ENCODE measurements around the gene TPCN1.

The TPCN1 gene

GRCh38 chr12:113244478-113244958 lies 23.3 kb downstream of the TPCN1 start:
- Mint-ChIP-seq H3K27me3 (no peaks in the 10 kb centered on the region), H3K4me1 (ENCODE audit: low read depth in 2 of 2) (no peaks in the 10 kb centered on the region), H3K27ac (peak overlapping the region in 1 of 2 donors; percentile 38), H3K4me3 (no peak overlapping the region), H3K9me3 (no peaks in the 10 kb centered on the region), H3K36me3 (ENCODE audit: insufficient read depth) (peaks cover 8% of the 10 kb centered on the region)
- DNase-seq = no peak
- no peak for ATAC-seq (replicated peaks)

DNA sequence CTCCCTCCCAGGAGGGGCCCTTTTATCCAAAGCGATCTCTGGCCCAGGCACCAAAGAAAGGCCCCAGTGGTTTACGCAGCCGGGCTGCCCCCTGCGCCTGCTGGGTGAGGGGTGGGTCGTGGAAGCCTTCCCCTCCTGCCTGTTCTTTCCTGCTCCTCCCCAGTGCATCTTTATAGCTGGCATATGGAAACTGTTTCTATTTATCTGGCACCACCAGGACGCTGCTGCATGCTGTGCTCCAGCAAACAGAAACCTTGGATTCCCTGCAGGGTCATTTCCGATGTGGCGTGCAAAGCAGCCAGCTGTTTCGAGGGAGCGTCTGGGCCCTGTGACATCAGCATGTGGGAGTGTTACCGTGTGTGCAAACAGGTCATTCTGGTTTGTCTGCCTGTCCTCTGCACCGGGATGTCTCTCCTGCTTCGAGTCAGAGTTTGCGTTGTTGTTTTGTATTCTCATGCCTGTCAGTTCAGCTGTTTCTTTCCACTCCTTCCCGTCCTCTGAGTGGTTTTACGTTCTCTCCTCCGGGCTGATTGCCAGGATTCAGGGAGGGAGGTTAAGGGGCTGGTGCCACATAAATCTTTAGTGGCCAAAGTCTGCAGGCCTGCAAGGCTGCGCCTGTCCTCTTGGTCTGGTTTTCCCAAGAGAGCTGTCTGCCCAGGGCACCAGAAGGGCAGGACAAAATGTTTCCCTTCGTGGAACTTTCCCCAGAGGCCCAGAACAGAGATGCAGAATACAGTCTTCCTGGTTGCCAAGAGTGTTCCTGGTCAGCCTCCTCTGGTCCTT lies 24.6 kb downstream of the TPCN1 start:
- ATAC-seq (replicated peaks) = no peak
- Mint-ChIP-seq H3K27ac (no peak overlapping the region), H3K9me3 (no peaks in the 10 kb centered on the region), H3K4me1 (ENCODE audit: low read depth in 2 of 2) (no peaks in the 10 kb centered on the region), H3K4me3 (no peak overlapping the region), H3K27me3 (no peaks in the 10 kb centered on the region), H3K36me3 (ENCODE audit: insufficient read depth) (peaks cover 5% of the 10 kb centered on the region)
- no peak for DNase-seq

- Mint-ChIP-seq H3K27ac (no peak overlapping the region), H3K9me3 (no peaks in the 10 kb centered on the region), H3K4me3 (no peak overlapping the region), H3K4me1 (ENCODE audit: low read depth in 2 of 2) (no peaks in the 10 kb centered on the region), H3K27me3 (no peaks in the 10 kb centered on the region), H3K36me3 (ENCODE audit: insufficient read depth) (peaks cover 5% of the 10 kb centered on the region)
- ATAC-seq (replicated peaks) (no peak), DNase-seq (no peak)
These were observed 25.3 kb downstream of the TPCN1 start for GRCh38 chr12:113246478-113247122.

DNA sequence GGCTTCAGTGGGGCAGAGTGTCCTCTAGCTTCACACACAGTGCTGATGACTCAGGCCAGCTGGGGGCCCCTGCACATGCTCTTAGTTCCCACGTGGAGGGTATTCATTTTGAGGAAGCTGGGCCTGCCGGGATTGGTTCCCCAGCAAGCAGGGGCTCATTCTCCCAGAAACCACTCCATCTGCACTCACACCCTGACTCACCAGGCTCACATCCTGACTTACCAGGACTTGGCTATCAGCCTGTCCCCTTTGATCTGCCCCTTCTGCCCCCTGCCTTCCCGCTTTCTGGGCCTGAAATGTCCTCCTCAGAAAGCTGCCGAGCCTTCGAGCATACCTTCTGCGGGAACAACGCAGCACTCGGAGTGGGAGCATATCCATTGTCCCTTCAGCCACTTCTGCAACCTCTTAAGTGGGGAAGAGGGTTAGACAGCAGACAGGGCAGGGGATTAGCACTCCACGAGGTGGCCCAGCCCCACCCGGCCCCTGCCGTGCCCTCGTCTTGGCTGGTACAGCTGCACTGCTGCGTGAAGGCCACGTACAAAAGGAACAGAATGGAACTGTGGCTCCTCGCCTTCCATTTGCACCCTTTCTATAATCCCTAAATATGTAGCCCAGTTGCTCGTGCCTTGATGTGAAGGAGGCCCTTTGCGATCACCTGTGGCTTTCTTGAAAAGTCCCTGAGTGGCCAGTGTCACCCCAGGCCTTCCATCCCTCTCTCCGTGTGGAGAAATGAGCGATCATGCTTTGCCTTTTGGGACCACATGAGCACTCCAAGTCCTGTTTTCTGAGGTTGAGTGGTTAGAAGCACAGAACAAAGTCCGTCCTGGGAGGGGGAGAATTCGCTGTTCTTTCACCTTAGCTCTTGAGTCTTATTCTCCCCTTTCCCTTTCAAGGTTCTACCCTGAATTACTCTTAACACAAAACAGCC lies 26.1 kb downstream of the TPCN1 start:
- H3K27me3 Mint-ChIP-seq = no peaks in the 10 kb centered on the region
- peaks cover 5% of the 10 kb centered on the region for H3K36me3 Mint-ChIP-seq (ENCODE audit: insufficient read depth)
- ATAC-seq (replicated peaks) (no peak), DNase-seq (no peak)
- H3K27ac Mint-ChIP-seq = peak overlapping the region in 1 of 2 donors; percentile 59
- H3K9me3 Mint-ChIP-seq = no peaks in the 10 kb centered on the region
- H3K4me1 Mint-ChIP-seq (ENCODE audit: low read depth in 2 of 2) = no peaks in the 10 kb centered on the region
- H3K4me3 Mint-ChIP-seq = no peak overlapping the region

DNA sequence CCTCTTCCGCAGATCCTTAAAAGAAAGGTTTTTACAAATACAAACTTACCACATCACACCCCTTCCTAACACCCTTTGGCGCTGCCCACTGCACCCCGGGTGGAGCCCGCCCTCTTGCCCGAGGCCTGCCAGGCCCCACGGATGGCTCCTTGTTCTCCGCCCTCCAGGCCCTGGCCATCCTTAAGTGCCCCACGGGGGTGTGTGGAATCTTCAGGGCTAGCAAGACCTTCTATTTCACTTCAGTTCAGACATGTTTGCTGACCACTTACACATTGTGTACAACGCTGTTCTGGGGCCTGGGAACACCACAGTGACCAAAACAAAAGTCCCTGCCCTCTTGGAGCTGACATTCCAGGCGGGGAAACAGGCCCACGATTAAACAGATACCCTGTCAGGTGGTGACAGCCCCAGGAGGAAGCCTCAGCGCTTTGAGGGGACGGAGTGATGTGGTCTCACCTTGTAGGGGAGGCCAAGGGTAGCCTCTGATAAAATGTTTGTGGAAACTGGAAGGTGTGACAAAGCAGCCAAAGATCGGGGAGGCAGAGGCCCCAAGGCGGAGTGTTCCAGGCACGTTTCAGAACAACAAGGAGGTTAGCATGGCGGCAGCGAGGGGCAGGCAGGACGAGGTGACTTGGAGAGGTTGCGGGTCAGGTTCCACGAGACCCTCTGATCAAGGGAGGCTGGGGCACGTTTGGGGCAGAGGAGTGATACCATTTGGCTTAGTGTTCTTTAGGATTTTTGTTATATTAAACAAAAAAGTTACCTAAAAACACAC lies 27.0 kb downstream of the TPCN1 start:
- peaks cover 0 to 2% of the 10 kb centered on the region in 2 donors for H3K9me3 Mint-ChIP-seq
- peak overlapping the region in 1 of 2 donors; percentile 59 for H3K27ac Mint-ChIP-seq
- no peak for DNase-seq
- no peak overlapping the region for H3K4me3 Mint-ChIP-seq
- no peaks in the 10 kb centered on the region for H3K27me3 Mint-ChIP-seq
- H3K4me1 Mint-ChIP-seq (ENCODE audit: low read depth in 2 of 2) = no peaks in the 10 kb centered on the region
- H3K36me3 Mint-ChIP-seq (ENCODE audit: insufficient read depth) = peaks cover 5% of the 10 kb centered on the region
- ATAC-seq (replicated peaks) = no peak

DNA sequence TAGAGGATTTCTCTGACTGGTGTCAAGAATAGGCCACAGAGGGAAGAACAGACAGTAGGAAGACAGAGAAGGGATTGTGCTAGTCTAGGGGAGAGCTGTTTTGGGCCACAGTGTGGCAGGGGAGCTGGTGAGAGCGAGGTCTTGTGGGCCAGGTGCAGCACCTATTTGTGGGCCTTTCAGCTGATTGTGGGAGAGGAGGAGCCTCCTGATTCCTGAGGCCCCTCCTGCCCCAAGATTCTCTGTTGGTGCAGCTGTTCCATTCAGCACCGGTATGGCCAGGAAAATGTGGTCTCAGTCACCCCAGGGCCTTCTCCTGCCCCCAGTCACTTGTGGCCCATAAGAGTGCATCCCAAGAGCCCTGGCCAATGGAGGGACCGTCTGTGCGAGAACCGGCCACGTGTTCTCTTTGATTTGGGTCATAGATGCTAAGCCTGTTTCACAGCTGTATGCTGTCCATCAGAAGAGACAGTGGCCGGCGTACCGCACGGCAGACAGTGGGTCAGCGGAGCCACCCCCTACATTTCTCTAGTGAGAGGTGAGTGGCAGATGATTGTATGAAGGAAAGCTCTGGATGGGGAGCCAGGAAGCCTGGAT lies 27.7 kb downstream of the TPCN1 start:
- Mint-ChIP-seq H3K4me1 (ENCODE audit: low read depth in 2 of 2) (no peaks in the 10 kb centered on the region), H3K9me3 (peaks cover 0 to 2% of the 10 kb centered on the region in 2 donors), H3K36me3 (ENCODE audit: insufficient read depth) (peaks cover 5% of the 10 kb centered on the region), H3K27ac (no peak overlapping the region), H3K4me3 (no peak overlapping the region), H3K27me3 (no peaks in the 10 kb centered on the region)
- DNase-seq = no peak
- no peak for ATAC-seq (replicated peaks)

GRCh38 chr12:113249546-113249945 lies 28.3 kb downstream of the TPCN1 start:
- DNase-seq = no peak
- Mint-ChIP-seq H3K27me3 (no peaks in the 10 kb centered on the region), H3K27ac (no peak overlapping the region), H3K4me3 (no peak overlapping the region), H3K36me3 (ENCODE audit: insufficient read depth) (peaks cover 5% of the 10 kb centered on the region), H3K4me1 (ENCODE audit: low read depth in 2 of 2) (no peaks in the 10 kb centered on the region), H3K9me3 (peaks cover 0 to 2% of the 10 kb centered on the region in 2 donors)
- ATAC-seq (replicated peaks) = no peak

- Mint-ChIP-seq H3K36me3 (ENCODE audit: insufficient read depth) (peaks cover 4% of the 10 kb centered on the region), H3K4me3 (no peak overlapping the region), H3K9me3 (peaks cover 0 to 2% of the 10 kb centered on the region in 2 donors), H3K27ac (no peak overlapping the region), H3K4me1 (ENCODE audit: low read depth in 2 of 2) (no peaks in the 10 kb centered on the region), H3K27me3 (no peaks in the 10 kb centered on the region)
- no peak for ATAC-seq (replicated peaks)
- no peak for DNase-seq
These were observed 28.8 kb downstream of the TPCN1 start for GRCh38 chr12:113250045-113250444.

GRCh38 chr12:113251404-113252070 lies 30.3 kb downstream of the TPCN1 start:
- Mint-ChIP-seq H3K27ac (no peak overlapping the region), H3K4me3 (no peak overlapping the region), H3K27me3 (no peaks in the 10 kb centered on the region), H3K4me1 (ENCODE audit: low read depth in 2 of 2) (no peaks in the 10 kb centered on the region), H3K9me3 (peaks cover 0 to 2% of the 10 kb centered on the region in 2 donors), H3K36me3 (ENCODE audit: insufficient read depth) (peaks cover 2% of the 10 kb centered on the region)
- ATAC-seq (replicated peaks) (no peak), DNase-seq (no peak)

GRCh38 chr12:113252494-113252893 lies 31.2 kb downstream of the TPCN1 start:
- Mint-ChIP-seq H3K27ac (no peak overlapping the region), H3K9me3 (peaks cover 0 to 2% of the 10 kb centered on the region in 2 donors), H3K4me1 (ENCODE audit: low read depth in 2 of 2) (no peaks in the 10 kb centered on the region), H3K27me3 (no peaks in the 10 kb centered on the region), H3K36me3 (ENCODE audit: insufficient read depth) (no peaks in the 10 kb centered on the region), H3K4me3 (no peak overlapping the region)
- ATAC-seq (replicated peaks) (no peak), DNase-seq (no peak)

DNA sequence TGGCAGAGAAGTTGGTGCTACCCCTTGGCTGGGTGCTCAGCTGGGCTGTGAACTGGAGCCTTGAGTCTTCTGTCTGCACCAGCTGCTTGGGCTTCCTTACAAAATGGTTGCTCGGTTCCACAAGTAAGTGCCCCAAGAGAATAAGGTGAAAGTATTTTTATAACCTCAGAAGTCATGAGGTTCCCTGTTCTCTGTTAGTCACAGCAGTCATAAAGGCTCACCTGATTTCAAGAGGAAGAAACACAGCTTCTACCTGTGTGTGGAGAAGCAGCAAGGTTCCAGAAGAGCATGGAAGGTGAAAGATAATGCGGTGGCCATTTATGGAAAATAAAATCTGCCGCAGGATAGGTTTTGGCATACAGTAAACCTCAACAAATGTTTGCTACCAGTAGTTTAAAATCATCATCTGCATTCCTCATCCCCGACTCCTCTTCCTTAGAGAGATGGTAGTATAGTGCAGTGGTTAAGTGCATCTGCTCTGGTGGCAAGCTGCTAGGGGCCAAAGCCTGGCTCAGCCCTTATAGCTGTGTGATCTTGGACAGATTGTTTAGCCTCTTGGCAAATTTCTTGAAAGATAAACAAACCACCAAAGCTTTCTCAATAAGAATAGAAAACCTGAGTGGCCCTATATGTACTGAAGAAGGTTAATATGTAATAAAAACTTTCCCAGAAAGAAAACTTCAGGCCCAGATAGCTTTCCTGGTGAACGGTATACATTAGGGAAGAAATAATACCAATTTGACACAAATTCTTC lies 32.4 kb downstream of the TPCN1 start:
- Mint-ChIP-seq H3K27ac (no peak overlapping the region), H3K36me3 (ENCODE audit: insufficient read depth) (no peaks in the 10 kb centered on the region), H3K9me3 (peaks cover 0 to 2% of the 10 kb centered on the region in 2 donors), H3K4me3 (no peak overlapping the region), H3K27me3 (no peaks in the 10 kb centered on the region), H3K4me1 (ENCODE audit: low read depth in 2 of 2) (no peaks in the 10 kb centered on the region)
- no peak for DNase-seq
- ATAC-seq (replicated peaks) = no peak

DNA sequence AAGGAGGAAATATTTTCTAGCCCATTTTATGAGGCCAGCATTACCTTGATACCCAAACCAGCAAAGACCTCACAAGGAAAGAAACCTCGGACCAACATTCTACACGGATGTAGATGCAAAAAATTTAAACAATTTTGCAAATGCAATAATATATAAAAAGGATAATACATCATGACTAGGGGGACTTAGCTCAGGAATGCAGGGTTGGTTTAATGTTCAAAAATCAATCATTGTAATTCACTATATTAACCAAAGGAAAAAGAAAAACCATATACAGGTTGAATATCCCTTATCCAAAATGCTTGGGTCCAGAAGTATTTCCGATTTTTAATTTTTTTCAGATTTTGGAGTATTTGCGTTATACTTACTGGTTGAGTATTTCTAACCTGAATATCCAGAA lies 33.0 kb downstream of the TPCN1 start:
- H3K27ac Mint-ChIP-seq = no peak overlapping the region
- H3K4me1 Mint-ChIP-seq (ENCODE audit: low read depth in 2 of 2) = peaks cover 0 to 2% of the 10 kb centered on the region in 2 donors
- no peaks in the 10 kb centered on the region for H3K36me3 Mint-ChIP-seq (ENCODE audit: insufficient read depth)
- no peak for ATAC-seq (replicated peaks)
- DNase-seq = no peak
- peaks cover 0 to 2% of the 10 kb centered on the region in 2 donors for H3K9me3 Mint-ChIP-seq
- no peak overlapping the region for H3K4me3 Mint-ChIP-seq
- no peaks in the 10 kb centered on the region for H3K27me3 Mint-ChIP-seq
